GM12875 (cell line): ENCODE data around the gene AFDN.

Experiments
- H3K4me3 ChIP-seq: one replicate; pipeline ENCODE4 v1.5.1; 2011; ENCODE audit warnings: low read depth, low read length, control low read depth
- TF ChIP-seq, protein P1 (sequence below): IDR thresholded peaks from 2 replicates; pipeline ENCODE4 v1.5.1; 2011; ENCODE audit warnings: low read depth, mild to moderate bottlenecking, control low read depth, inconsistent platforms, low read length, moderate library complexity, borderline replicate concordance; ENCODE audit not compliant: insufficient read depth

AFDN gene

GRCh38 chr6:167957626-167958025 is 130.9 kb downstream of the AFDN start:
- no peak overlapping the region for H3K4me3 ChIP-seq
- TF ChIP-seq, protein P1, sequence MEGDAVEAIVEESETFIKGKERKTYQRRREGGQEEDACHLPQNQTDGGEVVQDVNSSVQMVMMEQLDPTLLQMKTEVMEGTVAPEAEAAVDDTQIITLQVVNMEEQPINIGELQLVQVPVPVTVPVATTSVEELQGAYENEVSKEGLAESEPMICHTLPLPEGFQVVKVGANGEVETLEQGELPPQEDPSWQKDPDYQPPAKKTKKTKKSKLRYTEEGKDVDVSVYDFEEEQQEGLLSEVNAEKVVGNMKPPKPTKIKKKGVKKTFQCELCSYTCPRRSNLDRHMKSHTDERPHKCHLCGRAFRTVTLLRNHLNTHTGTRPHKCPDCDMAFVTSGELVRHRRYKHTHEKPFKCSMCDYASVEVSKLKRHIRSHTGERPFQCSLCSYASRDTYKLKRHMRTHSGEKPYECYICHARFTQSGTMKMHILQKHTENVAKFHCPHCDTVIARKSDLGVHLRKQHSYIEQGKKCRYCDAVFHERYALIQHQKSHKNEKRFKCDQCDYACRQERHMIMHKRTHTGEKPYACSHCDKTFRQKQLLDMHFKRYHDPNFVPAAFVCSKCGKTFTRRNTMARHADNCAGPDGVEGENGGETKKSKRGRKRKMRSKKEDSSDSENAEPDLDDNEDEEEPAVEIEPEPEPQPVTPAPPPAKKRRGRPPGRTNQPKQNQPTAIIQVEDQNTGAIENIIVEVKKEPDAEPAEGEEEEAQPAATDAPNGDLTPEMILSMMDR = no peak

GRCh38 chr6:167960579-167960978 is 133.9 kb downstream of the AFDN start:
- TF ChIP-seq, protein P1 = no peak
- no peak overlapping the region for H3K4me3 ChIP-seq

GRCh38 chr6:167962711-167963110 is 136.0 kb downstream of the AFDN start:
- TF ChIP-seq, protein P1 = no peak
- H3K4me3 ChIP-seq = no peak overlapping the region

GRCh38 chr6:167963589-167964057 is 136.9 kb downstream of the AFDN start:
- TF ChIP-seq, protein P1 = no peak
- no peak overlapping the region for H3K4me3 ChIP-seq

DNA sequence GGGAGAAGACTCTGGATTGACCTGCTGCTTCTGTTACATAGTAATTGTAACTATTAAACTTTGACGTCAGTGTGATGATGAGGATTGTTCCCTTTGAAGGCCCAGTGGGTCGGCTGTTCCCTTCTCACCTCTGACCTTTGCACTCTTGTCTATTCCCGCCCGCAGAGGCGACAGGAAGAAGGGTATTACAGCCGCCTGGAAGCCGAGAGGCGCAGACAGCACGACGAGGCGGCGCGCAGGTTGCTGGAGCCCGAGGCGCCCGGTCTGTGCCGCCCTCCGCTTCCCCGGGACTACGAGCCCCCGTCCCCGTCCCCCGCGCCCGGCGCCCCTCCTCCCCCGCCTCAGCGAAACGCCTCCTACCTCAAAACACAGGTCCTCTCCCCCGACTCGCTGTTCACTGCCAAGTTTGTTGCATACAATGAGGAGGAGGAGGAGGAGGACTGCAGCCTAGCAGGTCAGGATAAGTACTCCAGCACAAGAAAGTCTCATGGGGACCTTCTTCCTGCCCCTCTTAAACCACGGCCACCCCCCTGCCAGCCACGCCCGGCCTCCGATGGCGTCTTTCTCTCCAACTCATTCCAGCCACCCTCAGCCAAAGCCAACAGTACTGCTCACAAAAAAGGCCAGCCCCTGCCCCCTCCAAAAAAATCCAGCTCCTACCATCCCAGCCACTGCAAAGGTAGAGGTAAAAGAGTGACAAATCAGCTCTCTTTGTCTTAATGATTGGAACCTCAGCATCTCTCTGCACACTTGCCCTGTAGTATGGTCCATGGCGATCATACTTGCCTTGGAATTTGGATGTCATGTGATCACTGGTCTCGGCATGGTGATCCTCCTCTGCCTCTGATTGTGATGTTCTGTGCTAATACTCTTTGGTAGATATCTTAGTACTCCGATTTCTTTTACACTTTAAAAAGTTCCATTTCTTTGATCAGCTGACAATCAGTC is 139.2 kb downstream of the AFDN start:
- no peak overlapping the region for H3K4me3 ChIP-seq
- TF ChIP-seq, protein P1 = no peak

DNA sequence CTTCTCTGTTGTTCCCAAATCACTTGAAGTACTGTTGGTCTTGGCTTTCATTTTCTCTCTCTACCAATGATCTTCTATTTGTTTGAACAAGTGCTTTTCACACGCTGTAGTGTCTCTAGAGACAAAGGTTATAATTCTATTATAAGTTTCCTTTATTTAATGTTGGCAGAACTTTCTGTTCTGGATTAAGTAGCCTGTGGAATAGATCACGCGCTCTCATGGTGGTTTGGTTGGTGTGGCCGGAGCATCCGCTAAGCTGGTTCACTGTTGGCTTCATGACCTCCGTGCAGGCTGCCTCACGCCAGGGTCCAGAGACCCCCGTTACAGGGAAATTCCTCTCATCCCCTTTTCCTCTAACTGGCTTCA is 139.8 kb downstream of the AFDN start:
- TF ChIP-seq, protein P1 = no peak

DNA sequence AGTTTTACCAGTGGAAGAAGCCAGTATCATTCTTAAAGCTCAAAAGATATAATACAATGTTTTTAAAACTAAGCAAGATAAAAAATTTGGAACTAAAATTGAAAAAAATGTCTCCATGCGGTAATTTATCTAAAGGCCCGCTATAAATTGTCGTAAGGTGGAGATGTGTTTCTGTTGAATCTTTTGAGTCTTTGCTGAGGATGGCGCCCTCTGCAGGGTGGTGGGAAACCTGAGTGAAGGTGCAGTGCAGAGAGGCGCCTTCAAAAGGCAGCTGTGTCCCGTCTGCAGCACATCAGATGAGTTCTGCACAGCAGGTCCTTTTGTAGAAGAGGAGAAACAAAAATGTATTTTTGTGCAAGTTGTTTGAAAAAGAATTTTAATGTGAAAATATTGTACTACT is 141.4 kb downstream of the AFDN start:
- no peak overlapping the region for H3K4me3 ChIP-seq
- TF ChIP-seq, protein P1 = peak; percentile 41; the same call in 1 of the 2 replicates

More for the DNA sequence above, 139.8 kb downstream of the AFDN start:
- H3K4me3 ChIP-seq = no peak overlapping the region
